ENCODE data around the gene DICER1.

DICER1 gene

DNA sequence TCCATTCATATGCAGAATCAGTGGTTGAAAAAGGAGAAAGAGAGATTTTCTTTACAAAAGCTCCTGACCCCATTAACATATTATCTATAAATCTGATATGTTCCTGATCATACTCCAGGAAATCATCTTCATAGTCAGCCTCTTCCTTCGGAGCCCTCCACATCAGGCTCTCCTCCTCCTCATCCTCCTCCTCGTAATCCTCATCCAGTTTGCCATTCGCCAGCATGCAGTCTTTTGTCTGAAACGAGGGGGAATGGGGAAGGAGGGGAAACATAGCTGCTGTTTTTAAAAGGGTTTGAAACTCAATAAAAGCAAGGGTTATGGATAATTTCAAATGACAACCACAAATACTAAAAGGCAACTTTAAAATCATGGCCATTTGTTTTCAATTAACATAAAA is 60.9 kb downstream of the DICER1 start:
- in situ Hi-C loops (cut with HindIII; ENCODE audit: low sequenced_read_pairs): no loop called here

DNA sequence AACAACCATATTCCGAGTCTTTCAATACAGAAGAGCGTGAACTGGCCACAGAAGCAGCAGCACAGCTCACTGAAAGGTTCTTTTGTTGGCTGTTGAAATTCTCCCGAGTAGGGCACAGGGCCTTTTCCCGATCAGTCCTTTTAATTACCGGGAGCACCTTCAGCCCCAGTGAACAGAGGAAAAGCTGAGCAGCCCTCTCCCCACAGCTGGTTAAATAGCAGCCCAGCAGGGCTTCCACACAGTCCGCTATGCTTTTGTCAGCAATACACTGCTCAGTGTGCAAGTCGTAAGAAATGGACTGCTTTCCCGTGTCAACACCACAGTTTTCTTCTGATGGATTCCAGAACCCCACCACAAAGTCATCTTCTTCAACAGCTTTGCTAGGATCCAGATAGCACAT is 61.3 kb downstream of the DICER1 start:
- in situ Hi-C loops (cut with HindIII; ENCODE audit: low sequenced_read_pairs): no loop called here

DNA sequence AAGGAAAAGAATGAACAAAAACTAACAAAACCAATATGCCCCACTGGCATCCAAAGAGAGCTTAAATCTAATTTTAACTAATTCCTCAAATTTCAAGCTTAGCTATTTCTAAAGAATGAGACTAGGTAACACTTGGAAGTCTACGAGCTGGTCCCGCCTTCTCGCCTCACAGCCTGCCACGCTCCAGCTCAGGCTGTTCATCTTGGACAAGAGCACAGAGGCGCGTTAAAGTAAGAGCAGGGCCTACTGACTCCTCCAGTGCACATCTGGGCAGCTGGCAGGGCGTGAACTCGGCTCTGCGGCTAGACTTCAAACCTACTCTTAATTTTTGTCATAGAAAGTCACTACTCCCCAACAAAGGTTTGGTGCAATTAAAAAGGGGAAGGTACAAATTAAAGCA is 64.6 kb downstream of the DICER1 start:
- in situ Hi-C loops (cut with HindIII; ENCODE audit: low sequenced_read_pairs): no loop called here

DNA sequence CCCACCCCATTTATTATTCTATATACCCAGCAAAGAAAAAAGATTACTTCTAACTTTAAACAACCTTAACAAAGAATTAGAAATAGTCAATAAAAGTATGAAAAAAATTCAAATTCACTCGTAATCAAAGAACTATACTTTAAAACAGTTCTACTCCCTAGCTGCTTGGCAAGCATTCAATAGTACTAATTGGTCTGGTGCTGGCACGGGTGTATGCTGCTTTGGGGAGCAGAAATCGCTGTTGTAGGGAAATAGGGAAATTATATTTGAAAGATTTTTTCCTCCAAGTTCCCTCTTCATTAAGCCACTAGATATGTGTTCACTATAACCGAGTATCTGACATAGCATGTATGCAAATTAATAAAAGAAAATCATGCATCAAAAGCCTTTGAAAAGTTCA is 65.7 kb downstream of the DICER1 start:
- in situ Hi-C loops (cut with HindIII; ENCODE audit: low sequenced_read_pairs): no loop called here

DNA sequence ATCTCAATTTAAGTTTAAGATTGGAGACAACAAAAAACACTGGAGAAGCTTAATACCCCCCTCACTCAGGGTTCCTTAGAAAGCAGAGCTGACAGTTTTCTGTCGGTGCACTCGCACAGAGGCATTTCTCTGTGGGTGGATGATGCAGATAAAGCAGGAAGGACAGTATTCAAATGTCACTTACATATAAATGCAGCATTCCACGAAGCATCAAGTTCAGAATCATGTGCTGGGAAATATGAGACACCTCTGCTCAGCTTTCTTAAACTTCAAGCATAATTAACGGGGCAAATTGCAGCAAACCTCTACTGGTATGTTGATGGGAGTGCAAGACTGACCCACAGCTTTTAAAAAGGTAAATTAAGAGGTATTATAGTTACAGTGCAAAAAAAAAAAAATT is 68.7 kb downstream of the DICER1 start:
- in situ Hi-C loops (cut with HindIII; ENCODE audit: low sequenced_read_pairs): no loop called here

DNA sequence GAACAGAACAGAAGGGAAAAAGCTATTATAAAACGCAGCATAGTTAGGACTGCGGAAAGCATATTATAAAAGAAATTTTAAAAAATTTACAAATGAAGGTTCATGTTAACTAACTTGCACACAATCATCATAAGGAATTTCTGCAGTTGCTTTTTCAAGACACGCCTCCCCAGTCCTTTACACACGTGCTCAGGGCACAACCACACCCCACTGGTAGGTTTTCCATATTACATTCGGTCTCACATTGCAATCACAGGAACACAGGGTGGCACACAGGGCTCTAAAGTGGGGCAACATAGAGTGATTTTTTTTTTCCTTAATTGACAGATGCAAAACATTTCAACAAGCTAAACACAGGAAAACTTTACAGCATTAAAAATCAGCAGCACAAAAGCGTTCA is 69.7 kb downstream of the DICER1 start:
- in situ Hi-C loops (cut with HindIII; ENCODE audit: low sequenced_read_pairs): no loop called here

DNA sequence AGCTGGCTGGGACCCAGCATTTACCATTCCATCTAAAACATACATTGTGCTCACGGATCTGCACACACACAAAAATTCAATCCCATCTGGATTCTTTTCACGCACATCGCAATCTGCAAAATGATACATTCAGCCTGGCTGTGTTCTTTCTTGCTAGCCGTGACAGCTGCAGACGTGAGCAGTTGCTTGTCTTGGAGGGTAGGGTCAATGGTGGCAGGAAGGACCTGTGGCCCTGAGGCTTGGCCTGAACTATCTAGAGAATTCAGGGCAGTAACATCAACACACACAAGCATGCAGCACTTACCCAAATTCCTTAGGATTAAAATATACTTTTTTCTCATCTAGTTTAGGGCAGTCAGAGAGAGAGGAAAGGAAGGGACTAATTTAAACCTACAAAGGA is 72.0 kb downstream of the DICER1 start:
- in situ Hi-C loops (cut with HindIII; ENCODE audit: low sequenced_read_pairs): no loop called here

DNA sequence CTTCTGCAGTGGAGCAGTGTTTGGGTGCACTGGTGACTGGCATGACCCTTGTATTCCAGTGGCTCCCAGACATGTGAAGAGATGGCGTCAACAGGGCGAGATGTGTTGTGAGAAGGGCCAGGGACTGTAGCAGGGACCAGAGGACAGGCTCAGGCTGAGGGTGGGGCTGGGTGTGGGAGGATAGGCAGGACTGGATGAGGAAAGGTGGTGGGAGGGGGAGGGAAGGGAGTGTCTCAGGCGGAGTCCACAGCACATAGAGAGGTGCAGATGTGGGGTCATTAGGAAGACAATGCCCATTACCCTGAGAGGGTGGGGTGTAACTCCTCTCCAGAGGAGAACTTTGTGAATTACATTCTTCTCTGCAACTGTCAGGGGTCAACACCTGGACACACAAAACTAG is 78.5 kb downstream of the DICER1 start:
- in situ Hi-C loops (cut with HindIII; ENCODE audit: low sequenced_read_pairs): no loop called here

DNA sequence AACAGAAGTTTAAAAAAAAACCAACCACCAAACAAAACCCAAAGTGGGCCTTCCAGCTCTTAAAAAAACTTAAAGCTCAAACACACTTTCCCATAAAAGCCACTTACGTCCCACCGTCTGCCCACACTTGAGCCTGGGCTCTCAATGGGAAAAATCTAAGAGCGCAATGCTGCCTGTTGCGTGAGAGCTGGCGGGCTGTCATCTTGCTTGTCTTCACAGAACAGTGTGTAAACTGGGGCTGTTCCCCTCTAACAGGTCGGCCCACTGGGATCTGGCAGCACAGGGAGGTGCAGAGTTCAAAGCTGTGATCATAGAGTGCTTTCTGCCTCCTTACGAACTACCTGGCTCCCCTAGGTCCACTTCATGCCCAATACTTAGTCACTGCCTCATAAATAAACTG is 80.0 kb downstream of the DICER1 start:
- in situ Hi-C loops (cut with HindIII; ENCODE audit: low sequenced_read_pairs): no loop called here

DNA sequence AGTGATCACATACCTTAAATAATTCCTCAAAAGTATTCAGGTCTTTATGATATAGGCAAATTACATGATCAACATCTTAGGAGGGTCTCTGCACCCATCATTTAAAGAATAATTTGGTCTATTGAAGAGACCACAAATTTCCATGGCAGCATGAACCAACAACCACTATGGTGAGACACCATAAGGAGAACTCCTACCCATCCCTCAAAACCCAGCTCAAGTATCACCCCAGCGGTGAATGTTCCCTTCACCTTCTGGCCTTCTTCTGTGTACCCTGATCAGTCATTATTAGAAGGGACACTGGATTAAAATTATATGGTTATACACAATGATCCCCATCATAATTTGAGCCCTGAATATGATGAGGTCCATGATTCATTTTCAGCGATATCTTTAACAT is 81.5 kb downstream of the DICER1 start:
- in situ Hi-C loops (cut with HindIII; ENCODE audit: low sequenced_read_pairs): no loop called here

DNA sequence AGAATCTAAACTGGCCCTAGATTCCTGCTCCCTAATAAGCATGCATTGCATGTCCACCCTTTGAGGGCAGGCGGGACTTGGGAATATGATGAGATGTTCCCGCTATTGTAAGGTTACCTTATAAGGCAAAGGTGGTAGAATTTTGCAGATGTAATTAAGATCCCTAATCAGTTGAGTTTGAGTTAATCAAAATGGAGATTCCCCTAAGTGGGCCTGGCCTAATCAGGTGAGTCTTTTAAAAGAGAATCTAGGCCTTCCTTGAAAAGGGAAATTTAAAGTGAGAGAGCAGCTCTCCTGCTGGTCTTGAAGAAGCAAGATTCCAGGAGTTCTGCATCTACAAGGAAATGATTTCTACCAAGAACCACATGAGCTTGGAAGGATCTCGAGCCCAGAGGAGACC is 83.4 kb downstream of the DICER1 start:
- in situ Hi-C loops (cut with HindIII; ENCODE audit: low sequenced_read_pairs): no loop called here

DNA sequence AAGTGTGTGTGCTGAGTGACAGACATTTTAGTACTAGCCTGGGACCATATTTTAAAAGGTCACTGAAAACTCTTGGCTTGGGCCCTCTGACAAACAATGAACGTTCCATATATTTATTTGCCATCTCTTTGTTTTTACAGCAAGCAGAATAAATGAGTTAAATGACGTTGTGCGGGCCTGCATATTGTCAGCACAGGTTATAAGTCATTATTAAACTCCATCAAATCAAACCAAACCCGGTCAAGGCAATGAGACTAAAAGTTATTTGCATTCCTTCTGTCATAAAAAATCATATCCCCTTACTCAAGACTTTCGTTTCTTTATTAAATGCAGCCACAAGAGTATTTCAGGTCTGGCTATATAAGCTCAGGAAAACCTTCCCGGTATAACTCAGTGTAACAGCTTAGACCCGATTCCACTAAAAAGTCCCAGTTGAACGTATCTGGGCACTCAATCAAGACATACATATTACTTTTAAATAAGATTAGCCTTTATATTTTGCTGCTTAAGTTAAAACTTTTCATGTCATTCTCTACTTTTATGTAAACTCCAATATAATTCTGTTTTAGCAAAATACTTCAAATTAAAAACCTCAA is 84.9 kb downstream of the DICER1 start:
- in situ Hi-C loops (cut with HindIII; ENCODE audit: low sequenced_read_pairs): no loop called here

DNA sequence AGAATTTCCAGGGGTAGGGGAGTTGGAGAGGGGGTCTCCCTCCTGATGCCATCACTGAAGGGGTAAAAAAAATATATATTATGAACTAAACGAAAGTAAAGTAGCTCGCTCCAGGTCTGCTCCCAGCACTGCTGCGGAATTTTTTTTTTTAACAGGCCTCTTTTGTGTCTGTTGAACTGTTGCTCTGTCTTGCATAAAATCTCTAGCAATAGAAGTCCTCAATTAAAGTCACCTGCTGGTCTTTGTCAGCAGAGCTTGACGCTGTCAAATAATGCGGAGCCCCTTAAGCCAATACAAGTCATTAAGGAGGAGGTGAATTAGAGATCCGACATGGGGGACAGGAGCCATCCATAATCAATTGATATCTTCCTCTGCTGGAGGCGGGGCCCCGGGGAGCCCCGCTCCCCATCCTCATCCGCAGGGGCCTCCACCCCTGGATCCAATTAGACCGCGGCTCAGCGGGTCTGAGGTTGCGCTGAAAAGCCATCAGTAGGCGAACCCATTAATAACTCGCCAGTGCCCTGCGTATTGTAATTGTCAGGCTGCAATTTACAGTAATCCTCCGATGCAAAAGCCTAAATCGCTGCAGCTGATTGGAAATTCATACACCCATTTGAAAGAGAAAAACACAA is 85.6 kb downstream of the DICER1 start:
- in situ Hi-C loops (cut with HindIII; ENCODE audit: low sequenced_read_pairs): no loop called here

DNA sequence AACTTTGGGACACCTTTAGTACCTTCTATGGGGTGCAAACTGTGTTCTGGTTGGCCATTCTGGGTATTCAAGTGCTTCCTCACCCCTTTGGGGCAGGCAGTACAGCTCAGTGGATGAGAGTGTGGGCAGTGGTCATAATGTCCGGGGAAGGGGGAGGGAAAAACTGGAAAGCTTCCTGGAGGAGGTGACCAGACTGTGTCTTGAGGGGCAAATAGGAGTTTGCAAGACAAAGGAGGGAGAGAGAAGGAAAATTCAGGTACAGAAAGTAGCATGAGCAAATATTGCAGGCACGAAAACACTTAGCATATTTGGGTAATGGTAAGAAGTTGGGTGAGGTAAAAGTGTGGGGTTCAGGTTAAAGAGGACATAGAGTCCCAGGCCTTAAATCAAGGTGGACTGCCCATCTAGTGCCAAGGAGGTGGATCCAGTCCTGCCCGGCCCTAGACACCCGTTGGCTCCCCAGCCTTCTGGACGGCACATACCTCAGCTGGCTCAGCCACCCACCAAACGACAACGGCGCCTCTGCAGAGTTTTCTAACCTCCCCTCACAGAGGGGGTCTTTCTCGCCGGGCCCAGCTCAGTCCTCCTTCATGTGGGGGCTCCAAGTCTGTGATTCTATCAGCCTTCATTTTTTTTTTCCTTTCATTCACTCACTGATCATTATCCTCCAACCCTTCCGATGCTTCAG is 86.4 kb downstream of the DICER1 start:
- in situ Hi-C loops (cut with HindIII; ENCODE audit: low sequenced_read_pairs): no loop called here

DNA sequence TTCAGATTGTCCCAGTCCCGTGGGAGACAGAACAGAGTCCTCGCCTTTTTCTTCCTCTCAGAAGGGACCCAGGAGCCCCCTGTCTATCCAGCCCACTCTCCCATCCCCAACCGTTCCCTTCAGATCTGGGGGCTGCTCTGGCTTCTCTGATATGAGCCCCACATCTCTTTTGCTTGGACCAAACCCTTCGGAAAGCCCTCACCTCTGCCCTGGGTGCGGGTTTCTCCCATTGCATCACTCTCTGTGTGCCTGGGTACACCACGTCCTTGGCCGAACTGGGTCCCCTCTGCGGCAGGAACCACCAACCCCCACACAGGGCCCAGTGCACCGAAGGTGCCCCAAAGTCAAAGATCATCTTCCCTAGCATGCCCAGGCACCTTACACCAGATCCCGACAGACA is 87.8 kb downstream of the DICER1 start:
- in situ Hi-C loops (cut with HindIII; ENCODE audit: low sequenced_read_pairs): no loop called here

DNA sequence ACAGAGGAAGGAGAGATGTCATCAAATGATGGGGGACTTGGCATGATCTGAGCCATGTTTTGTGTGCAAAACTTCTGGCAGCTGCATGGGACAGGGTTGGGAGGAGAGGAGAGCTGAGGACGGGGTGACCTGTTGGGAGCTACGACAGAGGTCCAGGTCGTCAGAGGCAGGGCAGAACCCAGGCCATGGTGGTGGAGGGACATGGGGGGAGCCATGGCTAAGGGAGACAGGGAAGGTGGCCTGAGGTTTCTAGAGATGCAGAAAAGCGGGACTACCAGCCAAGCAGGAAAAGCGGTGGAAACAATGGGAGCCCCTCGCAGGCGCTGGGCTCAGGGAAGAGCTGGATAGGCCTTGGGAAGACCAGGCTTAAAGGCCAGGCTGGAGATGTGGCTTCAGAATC is 88.3 kb downstream of the DICER1 start:
- in situ Hi-C loops (cut with HindIII; ENCODE audit: low sequenced_read_pairs): no loop called here

DNA sequence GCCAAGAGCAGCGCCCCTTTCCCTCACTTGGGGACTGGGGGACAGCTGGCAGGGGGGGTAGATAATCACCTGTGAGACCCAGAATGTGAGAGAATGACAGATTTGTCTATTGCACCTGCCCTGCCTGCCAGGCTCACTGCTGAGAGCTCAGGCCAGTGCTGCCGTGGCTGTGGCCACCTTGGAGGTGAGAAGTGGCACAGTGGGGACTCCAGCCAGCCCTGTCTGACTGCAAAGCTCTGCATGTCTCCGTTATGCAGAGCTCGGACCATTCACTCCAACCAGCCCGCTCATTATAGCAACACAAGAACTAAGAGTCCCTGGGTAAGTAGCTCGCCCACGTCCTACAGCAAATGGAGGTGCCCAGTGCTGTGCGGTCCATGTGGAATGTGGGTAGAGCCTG is 88.8 kb downstream of the DICER1 start:
- in situ Hi-C loops (cut with HindIII; ENCODE audit: low sequenced_read_pairs): no loop called here

DNA sequence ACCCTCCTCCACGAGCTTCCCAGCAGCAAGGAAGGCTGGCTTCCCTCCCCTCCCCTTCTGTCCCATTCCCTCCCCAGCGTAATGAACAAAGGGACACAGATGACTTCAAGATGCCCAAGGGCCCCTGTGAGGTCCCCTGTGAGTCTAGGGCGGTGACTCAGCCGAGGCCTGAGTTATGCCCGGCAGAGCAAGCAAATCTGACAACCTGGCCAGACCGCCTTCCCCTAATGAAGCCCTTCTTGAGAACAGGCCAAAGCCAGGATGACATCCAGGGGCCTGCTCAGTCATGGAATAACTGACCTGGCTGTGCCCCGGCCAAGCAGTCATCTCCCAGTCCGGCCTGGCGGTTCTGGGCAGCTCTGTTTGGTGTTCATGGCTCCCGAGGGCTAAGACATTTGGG is 89.2 kb downstream of the DICER1 start:
- in situ Hi-C loops (cut with HindIII; ENCODE audit: low sequenced_read_pairs): no loop called here

DNA sequence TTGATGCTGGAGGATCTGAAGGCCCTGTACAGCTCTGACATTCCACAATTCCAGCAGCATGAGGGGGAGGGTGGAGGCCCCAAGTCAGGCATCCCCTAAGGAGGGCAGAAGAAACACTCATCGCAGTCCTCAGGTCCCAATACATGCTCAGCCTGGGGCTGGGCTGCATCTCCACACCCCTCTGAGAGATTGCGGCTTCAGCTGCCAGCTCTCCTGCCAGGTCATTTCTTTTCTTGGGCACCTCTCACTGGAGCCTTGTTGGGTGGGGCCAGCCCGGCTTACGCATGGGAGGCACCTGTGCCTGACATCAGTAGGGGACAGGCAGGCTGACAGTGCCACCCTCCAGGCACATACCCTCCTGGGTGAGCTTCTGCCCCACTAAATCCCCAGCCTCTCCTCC is 89.8 kb downstream of the DICER1 start:
- in situ Hi-C loops (cut with HindIII; ENCODE audit: low sequenced_read_pairs): no loop called here

DNA sequence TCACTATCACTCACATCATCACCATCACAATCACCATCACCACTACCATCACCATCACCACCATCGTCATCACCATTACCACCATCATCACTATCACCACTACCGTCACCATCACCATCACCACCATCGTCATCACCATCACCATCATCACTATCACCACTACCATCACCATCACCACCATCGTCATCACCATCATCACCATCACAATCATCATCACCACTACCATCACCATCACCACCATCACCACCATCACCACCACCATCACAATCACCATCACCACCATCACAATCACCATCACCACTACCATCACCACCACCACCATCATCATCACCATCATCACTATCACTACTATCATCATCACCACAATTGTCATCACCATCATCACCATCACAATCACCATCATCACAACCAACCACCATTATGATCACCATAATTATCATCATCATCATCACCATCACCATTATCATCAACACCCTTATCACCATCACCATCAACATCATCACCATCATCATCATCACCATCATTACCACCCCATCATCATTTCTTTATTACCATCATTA is 90.8 kb downstream of the DICER1 start:
- in situ Hi-C loops (cut with HindIII; ENCODE audit: low sequenced_read_pairs): no loop called here

DNA sequence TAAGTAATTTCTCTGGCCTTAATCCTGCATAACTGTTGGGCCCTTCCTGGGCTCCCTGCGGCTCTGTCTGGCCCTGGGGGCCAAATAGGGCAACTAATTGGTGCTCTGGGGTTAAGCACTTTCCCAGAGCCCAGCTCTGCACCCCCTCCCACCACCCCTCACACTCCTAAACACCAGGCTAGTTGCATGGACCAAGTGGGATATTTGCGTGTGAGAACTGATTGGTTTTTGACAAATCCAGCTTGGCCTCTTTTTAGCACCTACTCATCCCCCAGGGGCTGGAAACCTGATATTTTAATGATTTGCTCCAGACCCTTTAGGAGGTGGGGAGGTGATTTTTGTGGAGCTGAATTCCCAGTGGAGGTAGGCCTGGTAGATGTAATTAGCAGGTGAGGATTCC is 91.9 kb downstream of the DICER1 start:
- in situ Hi-C loops (cut with HindIII; ENCODE audit: low sequenced_read_pairs): no loop called here

DNA sequence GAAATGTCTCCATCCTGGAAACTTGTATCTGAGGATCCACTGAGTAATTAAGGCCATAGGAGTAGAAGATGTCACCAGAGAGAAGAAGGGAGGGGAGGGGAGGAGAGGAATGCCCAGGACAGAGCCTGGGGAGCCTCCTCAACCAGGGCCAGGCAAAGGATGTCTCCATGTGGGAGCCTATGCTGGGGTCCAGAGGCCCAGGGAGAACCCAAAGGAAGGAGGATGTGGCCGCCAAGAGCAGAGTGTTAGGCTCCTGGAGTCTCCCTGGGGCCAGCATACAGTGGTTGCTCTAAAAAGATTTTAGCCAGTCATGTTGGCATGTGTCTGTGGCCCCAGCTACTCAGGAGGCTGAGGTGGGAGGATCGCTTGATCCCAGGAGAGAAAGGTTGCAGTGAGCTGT is 92.6 kb downstream of the DICER1 start:
- in situ Hi-C loops (cut with HindIII; ENCODE audit: low sequenced_read_pairs): loop anchor here (5.0 kb wide), 1 partner anchor 37 kb away; no protein-coding TSS in a partner anchor

Data from endothelial cell of hepatic sinusoid (primary cell).